Activated CD8-positive, alpha-beta T cell treated with anti-CD3 and anti-CD28 coated beads for 36 hours (primary cell): ENCODE results near the gene NBEAL2. TPM values are rescaled to one million over a fixed set of nuclear protein-coding genes. Genes with fewer than 3 reads are reported as not detected.

Source experiments
- ATAC-seq: fragments of 200-7000 bp; cut with Tn5 transposase; one replicate; pipeline ENCODE4 v1.10.0; 2021; ENCODE audit warnings: mild to moderate bottlenecking, moderate library complexity
- CTCF ChIA-PET: fragments of 350-600 bp; sonication (Branson Sonifier 250); formaldehyde crosslinking; loops from one replicate; lab custom pipeline; 2021; ENCODE audit warnings: antibody characterized with exemption; lab: Charles Lee
- POLR2A ChIA-PET: fragments of 350-600 bp; sonication (Branson Sonifier 250); formaldehyde crosslinking; loops from one replicate; lab custom pipeline; 2021; ENCODE audit warnings: antibody characterized with exemption; lab: Charles Lee
- DNase-seq: peaks from one replicate; pipeline ENCODE4 v3.0.0-alpha.2; 2020
- H3K27ac Mint-ChIP-seq: one replicate; pipeline ENCODE4 v1.8.0; 2021; ENCODE audit warnings: mild to moderate bottlenecking, mixed read lengths
- H3K27me3 Mint-ChIP-seq: one replicate; pipeline ENCODE4 v1.8.0; 2021; ENCODE audit warnings: mixed read lengths
- H3K36me3 Mint-ChIP-seq: one replicate; pipeline ENCODE4 v1.8.0; 2021; ENCODE audit warnings: low read depth, mixed read lengths
- H3K4me1 Mint-ChIP-seq: one replicate; pipeline ENCODE4 v1.8.0; 2021; ENCODE audit warnings: low read depth, mixed read lengths
- H3K4me3 Mint-ChIP-seq: one replicate; pipeline ENCODE4 v1.8.0; 2021; ENCODE audit warnings: mild to moderate bottlenecking, moderate library complexity, mixed read lengths
- H3K9me3 Mint-ChIP-seq: one replicate; pipeline ENCODE4 v1.8.0; 2021; ENCODE audit warnings: mixed read lengths
- intact Hi-C: fragments of 100-400 bp; cut with micrococcal nuclease; formaldehyde crosslinking; loops from one replicate; pipeline ENCODE4 v1.10.0; 2022
- total RNA-seq, 2 experiments: library from RNA; stranded (reverse); gene quantifications; one replicate each; pipeline ENCODE4 v1.2.3, GENCODE V29; 2021
- TF ChIP-seq, protein P1 (sequence below): fragments of 200-600 bp; IDR thresholded peaks from one replicate; pipeline ENCODE4 v1.8.0; 2022; ENCODE audit warnings: antibody characterized with exemption, mild to moderate bottlenecking

The NBEAL2 gene
- total RNA-seq, 2 experiments from 2014 or later = 58.9 to 63.7 TPM

DNA sequence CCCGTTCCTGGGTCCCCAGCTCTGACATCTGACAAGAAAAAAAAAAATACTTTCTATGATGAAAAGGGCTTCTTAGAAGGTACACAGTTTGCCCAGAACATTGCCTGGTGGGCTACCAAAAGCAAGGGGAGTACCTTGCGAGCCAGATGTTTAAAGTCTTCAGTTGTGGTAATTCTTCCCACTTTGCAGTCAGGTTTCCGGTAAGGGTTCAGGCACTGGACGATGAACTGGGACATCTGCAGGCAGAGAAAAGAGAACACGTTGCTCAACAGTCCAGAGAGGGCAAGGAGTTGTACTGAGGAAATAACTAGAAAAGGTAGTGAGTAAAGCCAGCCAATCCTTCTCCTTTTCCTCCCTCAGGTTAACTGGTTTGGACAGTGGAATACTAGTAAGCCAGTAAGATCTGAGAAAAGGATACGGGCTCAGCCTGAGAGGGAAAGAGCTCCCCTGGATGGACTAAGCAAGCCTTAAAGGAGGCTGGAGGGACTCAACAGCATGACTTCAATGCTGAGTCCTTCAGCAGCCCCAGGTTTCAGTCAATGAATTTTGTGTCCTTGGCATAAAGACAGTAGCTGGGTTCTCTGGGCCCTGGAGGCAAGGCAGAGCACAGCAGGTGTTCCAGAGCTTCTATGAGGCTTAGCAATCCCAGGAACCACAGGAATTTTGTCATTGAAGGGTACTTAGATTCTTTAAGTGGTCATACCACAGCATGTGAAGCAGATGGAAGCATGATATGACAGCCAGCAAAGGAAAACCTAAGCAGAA lies 38.2 kb downstream of the NBEAL2 start:
- intact Hi-C loops = no loop called here
- Mint-ChIP-seq H3K4me3 (peak overlapping the region; percentile 65), H3K36me3 (peaks cover 36% of the 10 kb centered on the region), H3K27me3 (no peaks in the 10 kb centered on the region), H3K9me3 (no peaks in the 10 kb centered on the region), H3K4me1 (peaks cover 62% of the 10 kb centered on the region), H3K27ac (peak overlapping the region; percentile 85)
- ChIA-PET CTCF (interaction anchor here (1.3 to 1.4 kb wide), 2 partner anchors 13 to 94 kb away, joined by 3 to 6 read pairs; no protein-coding TSS in a partner anchor), POLR2A (interaction anchor here (0.6 to 6.1 kb wide), 9 partner anchors 9 to 406 kb away, joined by 3 to 25 read pairs (median 3); partner anchors contain the start of gene SETD2)
- ATAC-seq = no peak
- TF ChIP-seq, protein P1, sequence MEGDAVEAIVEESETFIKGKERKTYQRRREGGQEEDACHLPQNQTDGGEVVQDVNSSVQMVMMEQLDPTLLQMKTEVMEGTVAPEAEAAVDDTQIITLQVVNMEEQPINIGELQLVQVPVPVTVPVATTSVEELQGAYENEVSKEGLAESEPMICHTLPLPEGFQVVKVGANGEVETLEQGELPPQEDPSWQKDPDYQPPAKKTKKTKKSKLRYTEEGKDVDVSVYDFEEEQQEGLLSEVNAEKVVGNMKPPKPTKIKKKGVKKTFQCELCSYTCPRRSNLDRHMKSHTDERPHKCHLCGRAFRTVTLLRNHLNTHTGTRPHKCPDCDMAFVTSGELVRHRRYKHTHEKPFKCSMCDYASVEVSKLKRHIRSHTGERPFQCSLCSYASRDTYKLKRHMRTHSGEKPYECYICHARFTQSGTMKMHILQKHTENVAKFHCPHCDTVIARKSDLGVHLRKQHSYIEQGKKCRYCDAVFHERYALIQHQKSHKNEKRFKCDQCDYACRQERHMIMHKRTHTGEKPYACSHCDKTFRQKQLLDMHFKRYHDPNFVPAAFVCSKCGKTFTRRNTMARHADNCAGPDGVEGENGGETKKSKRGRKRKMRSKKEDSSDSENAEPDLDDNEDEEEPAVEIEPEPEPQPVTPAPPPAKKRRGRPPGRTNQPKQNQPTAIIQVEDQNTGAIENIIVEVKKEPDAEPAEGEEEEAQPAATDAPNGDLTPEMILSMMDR = no peak
- no peak for DNase-seq

DNA sequence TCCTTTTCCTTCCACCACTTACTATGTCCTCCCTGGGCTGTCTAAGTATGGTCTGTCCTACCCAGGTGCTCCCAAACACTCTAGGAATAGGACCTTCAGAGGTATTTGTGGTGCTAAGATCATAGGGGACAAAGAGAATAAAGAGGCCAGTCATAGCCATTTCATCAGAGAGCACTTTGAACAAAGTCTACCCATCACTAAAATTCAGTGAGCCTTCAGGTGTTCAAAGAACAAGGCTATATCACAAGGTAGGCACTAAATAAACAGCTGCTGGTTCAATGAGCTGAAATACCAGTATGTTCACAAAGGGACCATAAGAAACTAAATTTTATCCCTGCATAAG lies 38.8 kb downstream of the NBEAL2 start:
- TF ChIP-seq, protein P1 = no peak
- H3K27me3 Mint-ChIP-seq = no peaks in the 10 kb centered on the region
- intact Hi-C loops = no loop called here
- DNase-seq = no peak
- H3K36me3 Mint-ChIP-seq = peaks cover 36% of the 10 kb centered on the region
- no peaks in the 10 kb centered on the region for H3K9me3 Mint-ChIP-seq
- peaks cover 63% of the 10 kb centered on the region for H3K4me1 Mint-ChIP-seq
- peak overlapping the region; percentile 85 for H3K27ac Mint-ChIP-seq
- POLR2A ChIA-PET = interaction anchor here (0.6 to 6.1 kb wide), 7 partner anchors 8 to 406 kb away, joined by 3 to 25 read pairs (median 3); no protein-coding TSS in a partner anchor
- CTCF ChIA-PET = interaction anchor here (1.3 to 2.0 kb wide), 3 partner anchors 13 to 95 kb away, joined by 3 to 6 read pairs (median 5); no protein-coding TSS in a partner anchor
- no peak for ATAC-seq
- no peak overlapping the region for H3K4me3 Mint-ChIP-seq

DNA sequence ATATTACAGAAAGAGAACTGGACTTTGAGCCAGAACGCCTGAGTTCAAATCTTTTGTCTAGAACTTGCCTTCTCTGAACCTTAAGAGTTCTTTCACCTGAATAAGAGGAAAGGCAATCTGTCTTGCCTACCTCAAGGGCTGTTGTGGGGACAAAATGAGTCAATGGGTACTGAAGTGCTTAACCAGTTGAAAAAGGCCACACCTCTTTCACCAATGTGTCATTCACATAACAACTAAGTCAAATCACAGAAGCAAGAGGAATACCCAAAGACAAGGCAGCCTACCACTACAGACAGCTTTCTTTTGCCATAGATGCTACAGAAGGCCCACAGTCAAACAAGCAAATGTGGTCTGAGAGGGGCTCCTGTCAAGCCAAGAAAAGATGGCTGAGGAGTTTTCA lies 39.7 kb downstream of the NBEAL2 start:
- ATAC-seq (peak; percentile 74), DNase-seq (peak; percentile 74)
- H3K27ac Mint-ChIP-seq = peak overlapping the region; percentile 90
- POLR2A ChIA-PET = interaction anchor here (1.0 to 6.1 kb wide), 7 partner anchors 9 to 174 kb away, joined by 3 to 25 read pairs (median 5); partner anchors contain the start of gene NBEAL2
- no peaks in the 10 kb centered on the region for H3K9me3 Mint-ChIP-seq
- H3K4me1 Mint-ChIP-seq = peaks cover 63% of the 10 kb centered on the region
- H3K4me3 Mint-ChIP-seq = peak overlapping the region; percentile 22
- H3K36me3 Mint-ChIP-seq = peaks cover 35% of the 10 kb centered on the region
- H3K27me3 Mint-ChIP-seq = no peaks in the 10 kb centered on the region
- CTCF ChIA-PET = interaction anchor here (0.7 to 2.0 kb wide), 5 partner anchors 11 to 96 kb away, joined by 3 to 6 read pairs (median 3); no protein-coding TSS in a partner anchor
- TF ChIP-seq, protein P1 = no peak
- intact Hi-C loops = no loop called here

DNA sequence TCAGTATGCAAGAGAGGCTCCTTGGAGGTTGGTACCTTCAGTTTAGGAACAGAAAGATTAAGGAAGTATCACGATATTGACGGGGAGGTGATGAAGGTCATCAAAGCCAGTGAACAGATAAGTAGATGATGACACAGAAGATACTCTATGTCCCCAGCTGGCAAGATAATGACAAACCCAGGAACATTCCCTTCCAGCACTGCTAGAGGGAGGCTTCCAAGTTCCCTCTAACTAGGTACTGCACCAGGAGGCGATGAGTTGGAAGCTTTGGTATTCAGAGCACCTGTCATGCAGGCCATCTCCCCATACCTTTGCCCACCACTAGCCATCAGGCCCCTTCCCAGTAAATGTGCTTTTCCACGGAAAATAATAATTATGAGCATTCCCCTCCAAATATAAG lies 40.8 kb downstream of the NBEAL2 start:
- H3K4me1 Mint-ChIP-seq = peaks cover 68% of the 10 kb centered on the region
- no peak overlapping the region for H3K4me3 Mint-ChIP-seq
- no peaks in the 10 kb centered on the region for H3K27me3 Mint-ChIP-seq
- ChIA-PET POLR2A (interaction anchor here (1.0 to 6.1 kb wide), 5 partner anchors 10 to 43 kb away, joined by 4 to 25 read pairs (median 6); no protein-coding TSS in a partner anchor), CTCF (interaction anchor here (1.0 to 2.0 kb wide), 4 partner anchors 10 to 304 kb away, joined by 3 to 5 read pairs (median 4); no protein-coding TSS in a partner anchor)
- H3K27ac Mint-ChIP-seq = peak overlapping the region; percentile 90
- no peaks in the 10 kb centered on the region for H3K9me3 Mint-ChIP-seq
- ATAC-seq (no peak), DNase-seq (no peak)
- intact Hi-C loops = no loop called here
- peaks cover 31% of the 10 kb centered on the region for H3K36me3 Mint-ChIP-seq
- TF ChIP-seq, protein P1 = no peak
